Astrocyte (in vitro differentiated cells and primary cell): Measurements from ENCODE around the gene MAN1C1. TPM values are rescaled to one million over a fixed set of nuclear protein-coding genes. Genes with fewer than 3 reads are reported as not detected.

Experiments used
- DNase-seq: peaks from one replicate; pipeline ENCODE4 v3.0.0-alpha.2; 2010; ENCODE audit warnings: low read depth
- FAIRE-seq: peaks from 2 replicates; lab custom pipeline; 2011; peaks lifted over from hg19 to GRCh38; lab: Jason Lieb, UNC
- H2AFZ ChIP-seq: 2 replicates; pipeline ENCODE4 v1.6.0; 2012; ENCODE audit warnings: low read depth, low read length, inconsistent platforms
- H3K27ac ChIP-seq: 2 replicates; pipeline ENCODE4 v1.5.1; 2011; ENCODE audit warnings: low read depth, low read length, inconsistent platforms
- H3K27me3 ChIP-seq: 2 replicates; pipeline ENCODE4 v1.6.0; 2011; ENCODE audit warnings: low read length, inconsistent platforms; ENCODE audit not compliant: insufficient read depth
- H3K36me3 ChIP-seq: 2 replicates; pipeline ENCODE4 v1.5.1; 2011; ENCODE audit warnings: low read length, inconsistent platforms; ENCODE audit not compliant: insufficient read depth
- H3K4me1 ChIP-seq: 2 replicates; pipeline ENCODE4 v1.5.1; 2011; ENCODE audit warnings: low read length, inconsistent platforms; ENCODE audit not compliant: insufficient read depth
- H3K4me2 ChIP-seq: 2 replicates; pipeline ENCODE4 v1.6.0; 2012; ENCODE audit warnings: low read length, inconsistent platforms
- H3K4me3 ChIP-seq: 2 replicates; pipeline ENCODE4 v1.5.1; 2011; ENCODE audit warnings: low read depth, mild to moderate bottlenecking, low read length, inconsistent platforms; ENCODE audit not compliant: insufficient read depth
- H3K79me2 ChIP-seq: 2 replicates; pipeline ENCODE4 v1.6.0; 2012; ENCODE audit warnings: mild to moderate bottlenecking, low read length, inconsistent platforms; ENCODE audit not compliant: insufficient read depth
- H3K9ac ChIP-seq: 2 replicates; pipeline ENCODE4 v1.6.0; 2012; ENCODE audit warnings: mild to moderate bottlenecking, low read length, inconsistent platforms
- H3K9me3 ChIP-seq: 2 replicates; pipeline ENCODE4 v1.5.1; 2012; ENCODE audit warnings: low read depth, mild to moderate bottlenecking, low read length, inconsistent platforms; ENCODE audit not compliant: insufficient read depth
- H4K20me1 ChIP-seq: 2 replicates; pipeline ENCODE4 v1.6.0; 2012; ENCODE audit warnings: low read length, inconsistent platforms; ENCODE audit not compliant: insufficient read depth
- H3K27ac Mint-ChIP-seq: one replicate; pipeline ENCODE4 v1.8.0; 2021; ENCODE audit warnings: mild to moderate bottlenecking, mixed read lengths; ENCODE audit not compliant: unreplicated experiment
- H3K27me3 Mint-ChIP-seq: one replicate; pipeline ENCODE4 v1.8.0; 2021; ENCODE audit warnings: low read depth, mixed read lengths; ENCODE audit not compliant: unreplicated experiment
- H3K36me3 Mint-ChIP-seq: one replicate; pipeline ENCODE4 v1.8.0; 2021; ENCODE audit warnings: low read depth, mixed read lengths; ENCODE audit not compliant: unreplicated experiment
- H3K4me1 Mint-ChIP-seq: one replicate; pipeline ENCODE4 v1.8.0; 2021; ENCODE audit warnings: low read depth, mixed read lengths; ENCODE audit not compliant: unreplicated experiment
- H3K4me3 Mint-ChIP-seq: one replicate; pipeline ENCODE4 v1.8.0; 2021; ENCODE audit warnings: mild to moderate bottlenecking, moderate library complexity, mixed read lengths; ENCODE audit not compliant: unreplicated experiment
- H3K9me3 Mint-ChIP-seq: one replicate; pipeline ENCODE4 v1.8.0; 2021; ENCODE audit warnings: mild to moderate bottlenecking, mixed read lengths; ENCODE audit not compliant: unreplicated experiment
- CTCF ChIP-seq: IDR thresholded peaks from 2 replicates; pipeline ENCODE4 v1.5.1; 2011; ENCODE audit warnings: low read depth, mild to moderate bottlenecking, inconsistent platforms, low read length, moderate library complexity; ENCODE audit not compliant: insufficient read depth
- EZH2 ChIP-seq: IDR thresholded peaks from 2 replicates; pipeline ENCODE4 v1.6.1; 2012; ENCODE audit warnings: mild to moderate bottlenecking, low read length, inconsistent platforms; ENCODE audit not compliant: insufficient read depth
- total RNA-seq: library from RNA; stranded (reverse); gene quantifications from 2 replicates; pipeline ENCODE4 v1.2.1, GENCODE V29; 2021

The MAN1C1 gene
- total RNA-seq, 1 donor from 2014 or later, result 0.86 TPM

- Mint-ChIP-seq H3K36me3 (peaks cover 5% of the 10 kb centered on the region), H3K4me3 (peak within 1 kb of the TSS; percentile 99), H3K4me1 (peaks cover 24% of the 10 kb centered on the region), H3K27ac (peak within 1 kb of the TSS; percentile 96), H3K27me3 (no peaks in the 10 kb centered on the region), H3K9me3 (no peaks in the 10 kb centered on the region)
- TF ChIP-seq CTCF (no peak), EZH2 (no peak)
- peaks cover 22% of the 10 kb centered on the region for H3K4me1 ChIP-seq
- peak within 1 kb of the TSS; percentile 94 for H3K9ac ChIP-seq
- H3K79me2 ChIP-seq, result peaks cover 46% of the 10 kb centered on the region
- peak within 1 kb of the TSS; percentile 80 for H3K4me3 ChIP-seq
- no peaks in the 10 kb centered on the region for H3K36me3 ChIP-seq
- H3K27me3 ChIP-seq, result no peaks in the 10 kb centered on the region
- H3K9me3 ChIP-seq, result no peaks in the 10 kb centered on the region
- FAIRE-seq (no peak), DNase-seq (peak; percentile 57)
- H2AFZ ChIP-seq, result peak within 1 kb of the TSS; percentile 95
- peak within 1 kb of the TSS; percentile 90 for H3K4me2 ChIP-seq
- H3K27ac ChIP-seq, result peak within 1 kb of the TSS; percentile 89
- peaks cover 36% of the 10 kb centered on the region for H4K20me1 ChIP-seq
These were observed 203.1 kb downstream of the MAN1C1 start, which contains the start of gene MTFR1L for GRCh38 chr1:25819491-25820246. Gene MTFR1L (plus strand): TSS chr1:25819954. CDS start chr1:25823105, 3,151 bp downstream.

- peak overlapping the region; percentile 99 for H3K4me3 Mint-ChIP-seq
- peaks cover 3% of the 10 kb centered on the region for H3K36me3 Mint-ChIP-seq
- Histone ChIP-seq H2AFZ (peak overlapping the region; percentile 95), H3K9ac (peak overlapping the region; percentile 94), H3K36me3 (peaks cover under 1% of the 10 kb centered on the region), H3K27ac (peak overlapping the region; percentile 89), H3K27me3 (no peaks in the 10 kb centered on the region), H3K9me3 (no peaks in the 10 kb centered on the region), H3K4me1 (peaks cover 22% of the 10 kb centered on the region), H3K4me2 (peak overlapping the region; percentile 90), H3K4me3 (peak overlapping the region; percentile 80), H4K20me1 (peaks cover 36% of the 10 kb centered on the region), H3K79me2 (peaks cover 52% of the 10 kb centered on the region)
- no peaks in the 10 kb centered on the region for H3K27me3 Mint-ChIP-seq
- FAIRE-seq, result no peak
- DNase-seq, result peak; percentile 48
- no peak for TF ChIP-seq EZH2
- TF ChIP-seq CTCF, result no peak
- peak overlapping the region; percentile 94 for H3K27ac Mint-ChIP-seq
- H3K9me3 Mint-ChIP-seq, result no peaks in the 10 kb centered on the region
- peaks cover 24% of the 10 kb centered on the region for H3K4me1 Mint-ChIP-seq
These were observed 203.9 kb downstream of the MAN1C1 start for GRCh38 chr1:25820247-25821111.
